GM19023 (cell line): ENCODE measurements around the gene PRR7.

Experiments used
- ATAC-seq: cut with Tn5 transposase; IDR thresholded peaks from one replicate; pipeline ENCODE4 v1.9.1; 2021; ENCODE audit warnings: mild to moderate bottlenecking, moderate library complexity; ENCODE audit not compliant: unreplicated experiment

Gene PRR7

DNA sequence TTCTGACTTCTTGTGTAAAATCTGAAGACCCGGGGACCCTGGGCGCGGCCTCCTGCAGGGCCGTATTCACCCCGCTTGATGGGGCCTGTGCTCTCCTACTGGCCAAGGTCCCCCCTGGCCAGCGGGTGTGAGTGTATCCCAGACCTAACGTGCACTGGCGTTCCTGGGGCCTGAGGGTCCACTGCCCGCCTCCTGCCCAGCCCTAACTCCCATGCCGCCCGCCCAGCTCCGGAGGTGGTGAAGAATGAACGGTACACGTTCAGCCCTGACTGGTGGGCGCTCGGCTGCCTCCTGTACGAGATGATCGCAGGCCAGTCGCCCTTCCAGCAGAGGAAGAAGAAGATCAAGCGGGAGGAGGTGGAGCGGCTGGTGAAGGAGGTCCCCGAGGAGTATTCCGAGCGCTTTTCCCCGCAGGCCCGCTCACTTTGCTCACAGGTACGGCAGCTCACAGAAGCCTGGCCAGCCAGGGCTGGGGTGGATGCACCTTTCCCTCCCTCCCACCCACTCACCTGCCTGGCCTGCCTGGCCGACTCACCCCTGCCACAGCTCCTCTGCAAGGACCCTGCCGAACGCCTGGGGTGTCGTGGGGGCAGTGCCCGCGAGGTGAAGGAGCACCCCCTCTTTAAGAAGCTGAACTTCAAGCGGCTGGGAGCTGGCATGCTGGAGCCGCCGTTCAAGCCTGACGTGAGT lies 10.6 kb upstream of the PRR7 start:
- no peak for ATAC-seq

DNA sequence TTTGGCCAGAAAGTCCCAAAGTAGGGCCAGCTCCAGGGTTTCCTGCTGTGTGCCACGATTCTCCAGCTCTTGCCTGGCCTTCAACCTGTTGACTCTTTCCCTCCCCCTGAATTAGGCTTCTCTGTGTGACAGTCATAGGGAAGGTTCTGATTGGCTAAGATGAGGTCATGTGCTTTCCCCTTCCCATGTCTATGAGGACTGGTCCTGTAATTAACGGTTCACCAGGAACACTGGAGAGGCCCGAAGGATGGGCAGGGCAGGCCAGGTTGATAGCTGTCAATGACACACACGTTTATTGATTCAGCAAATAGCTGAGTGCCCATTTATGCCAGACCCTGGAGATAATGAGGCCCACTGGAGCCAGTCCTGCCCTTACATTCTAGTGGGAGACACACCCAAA lies 9.0 kb upstream of the PRR7 start:
- no peak for ATAC-seq

DNA sequence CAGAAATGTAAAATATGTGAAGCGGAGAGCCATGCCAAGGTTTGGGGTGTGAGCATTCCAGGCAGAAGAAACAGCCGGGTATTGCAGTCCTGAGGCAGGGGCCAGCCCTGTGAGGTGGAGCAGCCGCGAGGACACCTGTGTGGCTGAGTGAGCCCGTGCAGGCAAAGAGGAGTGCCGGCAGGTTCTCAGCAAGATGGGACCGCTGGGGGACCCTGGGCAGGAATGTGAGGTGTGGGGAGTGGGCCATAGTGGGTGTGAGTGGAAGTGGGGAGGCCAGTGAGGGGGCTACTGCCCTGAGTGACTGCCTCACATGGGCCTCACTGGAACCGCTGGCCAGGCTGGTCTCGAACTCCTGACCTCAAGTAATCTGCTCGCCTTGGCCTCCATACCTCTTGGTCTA lies 8.1 kb upstream of the PRR7 start:
- no peak for ATAC-seq

DNA sequence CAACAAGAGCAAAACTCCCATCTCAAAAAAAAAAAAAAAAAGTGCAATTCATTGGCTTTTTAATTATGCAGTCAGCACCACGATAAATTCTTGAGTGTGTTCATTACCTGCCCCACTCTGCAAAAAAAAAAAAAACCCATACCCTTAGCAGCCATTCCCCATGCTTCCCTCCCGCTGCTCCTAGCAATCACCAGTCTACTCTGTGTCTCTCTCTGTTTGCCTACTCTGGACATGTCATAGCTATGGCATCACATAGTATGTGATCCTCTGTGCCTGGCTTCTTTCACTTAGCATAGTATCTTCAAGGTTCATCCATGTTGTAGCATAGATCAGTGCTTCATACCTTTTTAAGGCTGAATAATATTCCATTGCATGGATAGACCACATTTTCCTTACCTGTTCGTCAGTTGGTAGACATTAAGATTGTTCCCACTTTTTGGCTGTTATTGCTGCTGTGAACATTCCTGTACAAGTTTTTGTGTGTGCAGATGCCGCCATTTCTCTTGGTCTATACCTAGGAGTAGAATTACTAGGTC lies 7.0 kb upstream of the PRR7 start:
- no peak for ATAC-seq

DNA sequence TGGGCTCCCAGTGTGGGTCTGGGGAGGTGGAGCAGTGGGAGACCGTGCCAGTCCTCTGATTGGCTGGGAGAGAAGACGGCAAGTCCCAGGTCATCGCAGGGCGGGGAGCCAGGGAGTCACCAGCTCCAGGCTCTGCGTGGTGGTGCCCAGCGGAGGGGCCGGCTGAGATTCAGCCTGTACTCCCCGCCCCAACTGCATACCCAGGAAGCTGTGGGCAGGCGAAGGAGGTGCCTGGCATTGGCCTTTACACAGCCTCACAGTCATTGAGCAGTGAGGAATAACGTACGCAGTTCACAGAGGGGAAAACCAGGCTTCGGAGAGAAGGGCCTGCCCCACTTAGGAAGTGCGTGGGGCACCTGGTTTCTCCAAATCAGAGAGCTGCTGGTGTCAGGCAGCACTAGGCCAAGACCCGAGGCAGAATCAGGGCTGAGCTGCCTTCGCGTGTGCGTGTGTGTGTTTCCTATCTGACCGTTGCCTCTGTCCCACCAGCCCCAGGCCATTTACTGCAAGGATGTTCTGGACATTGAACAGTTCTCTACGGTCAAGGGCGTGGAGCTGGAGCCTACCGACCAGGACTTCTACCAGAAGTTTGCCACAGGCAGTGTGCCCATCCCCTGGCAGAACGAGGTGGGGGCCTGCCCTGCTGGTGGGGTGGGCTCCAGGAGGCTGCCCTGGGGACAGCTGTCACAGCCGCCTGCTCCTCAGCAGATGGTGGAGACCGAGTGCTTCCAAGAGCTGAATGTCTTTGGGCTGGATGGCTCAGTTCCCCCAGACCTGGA lies 6.2 kb upstream of the PRR7 start:
- no peak for ATAC-seq

DNA sequence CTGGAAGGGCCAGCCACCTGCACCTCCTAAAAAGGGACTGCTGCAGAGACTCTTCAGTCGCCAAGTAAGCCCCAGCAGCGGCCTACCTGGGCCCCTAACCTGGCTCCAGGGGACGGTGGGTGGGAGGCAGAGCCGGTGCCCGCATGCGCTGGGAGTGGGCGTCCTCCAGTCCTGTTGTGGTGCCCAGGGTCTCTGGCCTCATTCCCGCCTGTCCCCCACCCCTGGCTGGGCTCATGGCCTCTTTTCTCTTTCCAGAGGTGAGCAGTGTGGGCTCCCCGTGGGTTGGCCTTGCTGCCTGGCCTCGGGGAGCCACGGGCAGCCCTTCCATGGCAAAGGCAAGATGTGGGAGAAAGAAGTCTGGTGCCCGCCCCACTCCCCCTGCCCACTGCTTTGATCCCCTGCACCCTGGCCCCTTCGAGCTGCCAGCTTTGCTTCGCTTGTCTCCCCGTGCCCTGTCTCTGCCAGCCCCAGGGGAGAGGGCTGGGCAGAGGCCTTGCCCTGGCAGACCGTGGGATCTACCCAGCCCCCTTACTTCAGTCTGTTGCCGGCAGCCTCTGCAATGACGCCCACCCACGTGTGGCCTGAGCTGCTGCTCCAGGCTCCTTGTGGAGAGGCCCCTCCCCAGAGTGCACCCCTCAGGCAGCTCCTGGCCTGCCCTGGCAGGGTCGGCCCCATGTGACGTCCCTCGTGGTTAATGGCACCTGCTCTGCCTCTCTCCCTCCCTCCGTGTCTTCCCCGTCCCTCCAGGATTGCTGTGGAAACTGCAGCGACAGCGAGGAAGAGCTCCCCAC lies 5.4 kb upstream of the PRR7 start:
- no peak for ATAC-seq

DNA sequence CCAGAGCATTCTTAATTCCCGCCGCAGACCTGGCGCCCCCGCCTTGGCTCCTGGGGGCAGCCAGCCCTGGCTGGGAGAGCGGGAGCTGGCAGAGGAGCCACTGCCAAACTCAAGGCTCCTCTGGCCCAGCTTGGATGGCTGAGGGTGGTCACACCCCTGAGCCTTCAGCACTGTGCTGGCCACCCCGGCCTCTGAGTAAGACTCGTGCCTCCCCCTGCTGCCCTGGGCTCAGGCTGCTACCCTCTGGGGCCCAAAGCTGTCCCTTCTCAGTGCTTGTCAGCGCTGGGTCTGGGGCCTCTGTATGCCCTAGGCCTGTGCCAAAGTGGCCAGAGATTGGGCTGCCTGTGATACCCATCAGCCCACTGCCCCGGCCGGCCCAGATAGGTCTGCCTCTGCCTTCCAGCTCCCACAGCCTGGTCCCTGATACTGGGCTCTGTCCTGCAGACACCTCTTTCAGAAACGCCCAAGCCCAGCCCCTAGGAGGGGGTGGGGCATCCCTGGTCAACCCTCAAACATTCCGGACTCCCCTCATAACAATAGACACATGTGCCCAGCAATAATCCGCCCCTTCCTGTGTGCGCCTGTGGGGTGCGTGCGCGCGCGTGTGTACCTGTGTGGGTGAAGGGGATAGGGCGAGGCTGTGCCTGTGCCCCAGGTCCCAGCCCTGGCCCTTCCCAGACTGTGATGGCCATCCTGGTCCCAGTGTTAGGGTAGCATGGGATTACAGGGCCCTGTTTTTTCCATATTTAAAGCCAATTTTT lies 4.4 kb upstream of the PRR7 start:
- no peak for ATAC-seq

DNA sequence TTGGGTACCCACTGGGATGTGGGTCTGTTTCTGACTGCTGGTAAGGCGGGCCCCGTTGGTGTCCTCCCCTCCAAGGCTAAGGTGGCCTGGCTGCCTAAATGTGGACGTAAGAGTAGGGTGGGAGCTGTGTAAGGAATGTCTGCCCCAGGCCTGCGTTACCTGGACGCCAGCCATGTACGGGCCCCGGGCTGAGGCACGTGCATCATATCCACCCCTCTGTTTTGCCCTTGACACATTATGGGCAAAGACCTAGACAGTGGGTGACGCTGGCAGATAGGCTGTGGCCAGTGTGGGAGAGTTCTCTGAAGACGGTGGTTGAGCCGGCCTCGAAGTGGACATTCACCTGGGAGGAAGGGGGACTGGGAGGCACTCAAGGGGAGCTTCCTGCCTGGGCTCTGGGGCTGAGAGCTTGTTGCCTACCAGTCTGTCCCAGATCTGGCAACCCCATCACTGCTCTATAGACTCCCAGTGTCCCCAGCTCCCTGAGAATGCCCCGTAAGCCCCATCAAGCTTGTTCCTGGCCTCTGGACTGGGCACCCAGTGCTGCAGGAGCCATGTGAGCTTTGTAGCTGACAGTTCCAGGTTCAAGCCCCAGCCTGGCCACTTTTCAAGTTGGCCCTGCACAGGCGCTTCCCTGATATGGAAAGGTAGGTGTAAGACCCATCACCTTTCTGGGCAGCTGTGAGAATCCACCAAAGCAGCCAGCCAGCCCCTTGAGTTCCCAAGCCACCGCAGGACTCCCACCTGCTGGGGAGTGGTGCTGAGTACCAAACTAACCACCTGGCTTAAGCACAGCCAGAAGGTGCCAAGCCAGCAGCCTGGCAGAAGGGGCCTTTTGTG lies 3.2 kb upstream of the PRR7 start:
- no peak for ATAC-seq

DNA sequence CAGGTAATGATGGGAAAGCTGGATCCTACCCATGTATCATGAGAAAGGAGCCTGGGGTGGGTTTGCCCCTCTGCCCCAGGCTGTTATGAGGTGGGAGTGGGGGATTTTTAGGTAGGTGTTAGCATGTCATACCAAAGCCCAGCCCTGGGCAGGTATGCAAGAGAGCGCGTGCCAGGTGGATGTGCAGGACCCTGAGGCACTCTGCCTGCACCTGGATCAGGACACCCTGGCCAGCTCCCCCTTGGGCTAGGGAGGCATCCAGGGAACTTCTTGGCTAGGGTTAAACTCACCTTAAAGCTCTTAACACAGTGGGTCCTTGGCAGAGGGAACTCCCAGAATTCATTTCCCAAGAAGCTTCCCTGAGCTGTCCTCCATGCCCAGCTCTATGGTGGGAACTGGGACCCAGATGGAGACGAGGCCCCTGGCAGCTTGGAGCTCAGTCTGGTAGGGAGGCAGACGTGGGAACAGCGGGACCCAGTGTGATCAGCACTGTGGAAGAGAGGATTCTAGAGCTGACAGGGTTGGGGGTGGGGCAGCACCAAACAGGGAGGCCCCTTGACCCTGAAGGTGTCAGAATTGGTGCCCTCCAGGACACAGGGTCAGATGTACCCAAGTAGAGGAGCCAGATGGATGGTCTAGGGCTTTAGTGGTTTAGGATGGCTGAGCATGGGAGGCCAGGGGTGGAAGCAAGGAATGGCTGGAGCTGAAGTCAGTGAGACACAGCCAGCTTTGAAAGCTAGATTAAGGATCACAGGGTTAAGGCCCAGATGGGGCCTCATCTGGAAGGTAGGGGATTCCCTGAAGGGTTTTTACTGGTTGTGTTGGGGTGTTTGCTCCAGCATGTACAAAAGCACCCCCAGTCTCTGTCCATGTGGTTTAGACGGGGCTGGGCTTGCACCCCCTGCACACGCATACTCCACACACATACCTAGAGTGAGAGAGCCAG lies 2.2 kb upstream of the PRR7 start:
- no peak for ATAC-seq

DNA sequence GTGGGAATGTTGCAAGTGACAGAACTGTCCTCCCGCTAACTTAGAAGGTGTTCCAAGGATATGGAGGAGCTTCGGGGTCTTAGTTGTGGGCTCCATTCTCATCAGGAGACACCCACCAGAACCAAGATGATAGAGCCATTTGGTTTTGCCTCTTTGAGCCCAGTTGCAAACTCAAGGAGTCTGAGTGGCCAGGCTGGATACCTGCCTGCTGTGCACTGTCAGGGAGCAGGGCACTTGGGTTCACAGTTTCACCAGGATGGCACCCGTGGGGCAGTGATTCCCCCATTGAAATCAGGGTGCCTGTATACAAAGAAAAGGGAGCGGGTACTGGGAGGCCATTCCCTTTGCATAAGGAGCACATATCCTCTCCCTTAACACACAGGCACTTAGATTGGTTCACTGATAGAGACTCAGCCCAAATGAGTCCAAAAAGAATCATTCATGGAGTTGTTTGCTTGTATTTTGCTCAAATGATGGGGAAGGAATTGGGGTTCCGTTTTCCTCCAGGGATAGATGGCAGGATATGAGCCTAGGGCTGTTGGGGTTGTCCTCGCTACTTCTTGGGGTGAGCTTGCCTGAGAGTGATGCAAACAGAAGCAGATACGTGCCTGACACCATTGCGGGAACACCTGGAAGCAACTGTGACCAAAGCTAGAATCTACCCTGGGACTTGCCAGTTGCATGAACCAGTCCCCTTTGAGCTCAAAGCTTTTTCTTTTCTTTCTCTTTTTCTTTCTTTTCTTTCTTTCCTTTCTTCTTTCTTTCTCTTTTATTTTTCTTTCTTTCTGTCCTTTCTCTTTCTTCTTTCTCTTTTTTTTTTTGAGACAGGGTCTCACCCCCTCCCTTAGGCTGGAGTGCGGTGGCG lies 1.3 kb upstream of the PRR7 start:
- ATAC-seq, result no peak

DNA sequence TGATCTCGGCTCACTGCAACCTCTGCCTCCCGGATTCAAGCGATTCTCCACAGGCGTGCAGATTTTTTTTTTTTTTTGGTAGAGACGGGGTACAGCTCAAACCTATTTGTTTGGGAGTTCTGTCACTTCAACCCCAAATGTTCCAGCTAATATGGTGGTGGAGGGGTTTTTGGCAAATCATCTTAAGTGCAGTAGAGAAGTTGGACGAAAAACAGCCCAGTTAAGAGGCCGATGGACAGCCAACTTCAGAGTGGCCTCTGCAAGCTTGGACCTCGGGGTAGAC lies 756 bp upstream of the PRR7 start:
- ATAC-seq, result no peak

DNA sequence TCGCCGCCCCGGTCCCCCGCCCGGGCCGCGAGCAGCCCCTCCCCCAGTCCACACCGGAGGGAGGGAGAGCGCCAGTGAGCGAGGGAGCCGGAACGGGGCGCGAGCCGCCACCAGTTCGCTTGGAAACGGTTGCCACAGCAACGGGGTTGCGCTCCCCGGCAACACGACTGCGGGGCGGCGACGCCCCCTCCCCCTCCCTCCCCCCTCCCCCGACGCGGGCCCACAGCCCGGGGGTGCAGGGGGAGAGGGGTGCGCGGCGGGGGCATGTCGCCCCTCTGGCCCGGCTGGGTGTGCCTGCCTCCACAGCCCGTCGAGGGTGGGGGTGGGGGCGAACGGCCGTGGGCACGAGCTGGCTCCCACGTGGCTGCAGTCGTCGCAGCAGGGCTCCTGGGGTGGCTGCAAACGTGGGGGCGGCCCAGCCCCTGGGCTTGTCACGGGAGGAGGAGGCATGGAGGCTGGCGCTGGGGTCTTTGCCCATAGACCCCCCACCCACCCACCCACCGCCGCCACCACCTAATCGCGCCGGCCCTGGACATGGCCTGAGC lies 524 bp downstream of the PRR7 start:
- ATAC-seq, result peak; percentile 25

DNA sequence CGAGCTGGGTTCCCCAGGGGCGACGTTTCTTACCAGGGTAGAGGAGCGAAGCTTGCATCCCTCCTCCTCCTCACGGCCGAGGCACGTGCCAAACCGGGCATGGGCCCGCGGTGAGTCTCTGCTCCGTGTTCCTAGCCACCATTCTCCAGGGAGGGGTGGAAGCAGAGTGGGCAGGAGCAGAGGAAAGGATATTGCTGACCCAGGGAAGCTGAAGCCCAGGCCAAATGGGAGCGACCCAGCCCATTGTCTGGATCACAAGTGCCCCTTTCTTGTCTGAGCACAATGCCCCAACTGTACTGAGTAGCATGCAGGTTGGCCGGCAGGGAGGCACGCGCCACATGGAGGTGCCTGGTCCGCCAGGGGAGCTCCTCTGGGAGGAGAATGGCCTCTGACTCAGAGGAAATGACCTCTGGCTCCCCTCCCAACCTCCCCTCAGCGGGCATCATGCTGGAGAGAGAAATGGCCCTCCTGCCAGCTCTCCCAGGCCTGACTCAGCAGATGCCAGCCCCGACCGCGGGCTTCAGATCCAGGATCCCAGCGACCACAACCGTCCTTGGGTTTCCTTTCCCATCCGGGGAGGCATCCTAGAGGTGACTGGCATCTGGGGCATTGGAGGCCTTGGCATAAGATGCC lies 1.1 kb downstream of the PRR7 start:
- ATAC-seq, result no peak

DNA sequence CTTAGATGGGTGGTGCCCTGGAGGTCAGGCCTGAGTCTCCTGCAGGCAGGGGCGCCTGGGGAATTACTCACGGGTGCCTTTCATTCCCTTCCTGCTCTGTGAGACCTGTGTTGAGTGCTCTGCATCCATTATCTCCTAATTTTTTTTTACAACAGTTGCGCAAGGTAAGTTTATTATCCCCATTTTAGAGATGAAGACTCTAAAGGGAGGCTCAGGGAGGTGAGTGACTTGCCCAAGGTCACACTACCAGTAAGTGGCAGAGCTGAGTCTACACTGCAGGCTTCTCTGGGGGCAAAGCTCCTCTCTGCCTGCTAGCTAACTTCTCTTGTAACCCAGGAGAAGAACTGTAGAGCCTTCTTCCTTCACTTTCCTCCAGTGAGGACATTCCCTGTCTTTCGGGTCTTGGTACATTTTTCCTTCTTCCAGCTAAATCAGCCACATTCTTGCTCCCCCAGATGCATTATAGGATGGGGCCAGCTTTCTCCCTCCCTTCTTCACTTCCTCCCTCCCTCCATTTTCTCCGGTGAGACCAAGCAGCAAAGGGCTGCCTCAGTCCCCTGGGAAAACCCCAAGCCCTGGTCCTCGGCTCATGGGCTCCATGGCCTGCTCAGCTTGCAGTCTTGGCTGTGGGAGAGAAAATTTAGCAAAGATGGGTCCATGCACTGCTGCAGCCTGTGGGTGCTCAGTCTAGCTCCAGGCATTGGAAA lies 1.8 kb downstream of the PRR7 start:
- no peak for ATAC-seq

DNA sequence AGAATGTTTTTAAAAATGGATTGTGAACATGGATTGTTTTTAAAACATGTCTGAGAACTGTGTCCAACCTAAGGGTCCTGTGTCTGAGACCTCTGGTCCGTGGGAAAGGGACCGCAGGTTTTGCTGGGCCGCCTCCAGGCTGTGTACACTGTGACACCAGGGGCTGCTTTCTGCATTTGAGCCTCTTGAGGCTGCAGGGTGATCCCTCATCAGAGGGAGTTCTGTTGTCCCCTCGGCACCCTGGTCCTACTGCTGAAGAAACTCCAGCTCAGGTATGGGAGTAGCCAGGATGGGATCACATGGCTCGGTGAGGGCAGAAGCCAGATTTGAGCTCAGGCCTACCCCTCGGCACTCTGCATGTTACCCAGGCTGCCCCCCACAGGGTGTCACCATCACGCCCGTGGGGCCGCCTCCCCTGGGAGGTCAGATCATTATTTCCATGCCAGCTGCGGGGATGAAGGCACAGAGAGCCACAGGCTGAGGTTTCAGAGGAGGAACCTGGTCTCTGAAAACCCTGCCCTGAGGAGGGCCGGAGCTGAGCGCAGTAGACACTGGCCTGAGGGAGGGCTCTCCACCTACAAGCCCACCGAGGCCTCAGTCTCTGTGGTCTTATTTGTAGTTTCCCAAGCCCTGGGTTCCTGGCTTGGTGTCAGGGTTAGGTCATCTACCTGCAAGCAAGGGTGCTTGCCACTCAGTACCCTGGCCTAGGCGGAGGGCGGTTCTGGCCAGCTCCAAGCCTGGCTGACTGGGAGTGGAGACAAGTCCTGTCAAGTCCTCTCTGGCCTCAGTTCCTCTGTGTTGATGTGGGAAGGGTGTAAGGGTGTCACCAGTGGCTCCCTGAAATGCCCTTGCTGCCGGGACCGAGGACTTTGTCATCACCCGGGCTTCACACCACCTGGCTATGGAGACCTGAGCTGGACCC lies 2.8 kb downstream of the PRR7 start:
- no peak for ATAC-seq
